Muscle layer of colon (tissue), 2 donors: ENCODE results near the gene MYL5.

Experiments used
- H3K27ac ChIP-seq: one replicate; pipeline ENCODE4 v1.7.0; 2013; ENCODE audit warnings: low read depth, mild to moderate bottlenecking, low read length, moderate library complexity
- H3K27me3 ChIP-seq, 2 donors: one replicate each; pipeline ENCODE4 v1.7.0; 2013; ENCODE audit warnings: low read length in 2 of 2, mild to moderate bottlenecking in 2 of 2; ENCODE audit not compliant: insufficient read depth in 2 of 2, control insufficient read depth in 1 of 2
- H3K36me3 ChIP-seq: one replicate; pipeline ENCODE4 v1.7.0; 2013; ENCODE audit warnings: mild to moderate bottlenecking, low read length; ENCODE audit not compliant: insufficient read depth
- H3K4me1 ChIP-seq: one replicate; pipeline ENCODE4 v1.7.0; 2013; ENCODE audit warnings: mild to moderate bottlenecking, low read length; ENCODE audit not compliant: insufficient read depth
- H3K4me3 ChIP-seq, 2 donors: one replicate each; pipeline ENCODE4 v1.7.0; 2013; ENCODE audit warnings: low read length in 2 of 2, low read depth in 1 of 2, mild to moderate bottlenecking in 1 of 2, moderate library complexity in 1 of 2
- H3K9ac ChIP-seq: one replicate; pipeline ENCODE4 v1.7.0; 2013; ENCODE audit warnings: low read length
- H3K9me3 ChIP-seq: one replicate; pipeline ENCODE4 v1.7.0; 2013; ENCODE audit warnings: mild to moderate bottlenecking, low read length
- donor health status: abdominal sarcoma.
- donor health status: Adenocarcinoma of cecum.

The MYL5 gene

DNA sequence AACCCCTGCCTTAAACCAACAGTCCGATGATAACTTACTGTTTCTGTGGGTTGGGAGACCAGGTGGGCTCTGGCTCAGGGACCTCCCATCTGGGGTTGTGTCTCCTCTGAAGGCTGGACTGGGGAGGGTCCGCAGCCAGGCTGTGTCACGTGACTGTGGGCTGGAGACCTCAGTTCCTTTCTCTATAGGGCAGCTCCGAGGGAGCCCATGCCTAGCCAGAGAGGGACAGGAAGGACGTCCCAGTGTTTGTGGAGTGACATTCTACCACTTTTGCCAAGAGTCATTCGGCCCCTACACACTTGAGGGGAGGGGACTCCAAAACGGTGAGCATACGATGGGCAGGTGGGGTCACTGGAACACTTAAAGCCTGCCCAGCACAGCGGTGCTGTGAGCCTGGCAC lies 35.8 kb downstream of the MYL5 start:
- no peaks in the 10 kb centered on the region for H3K9me3 ChIP-seq
- no peak overlapping the region for H3K9ac ChIP-seq
- H3K4me1 ChIP-seq = peaks cover 21% of the 10 kb centered on the region
- peaks cover 4% of the 10 kb centered on the region for H3K36me3 ChIP-seq
- H3K4me3 ChIP-seq = no peak overlapping the region
- no peak overlapping the region for H3K27ac ChIP-seq
- H3K27me3 ChIP-seq = no peaks in the 10 kb centered on the region

DNA sequence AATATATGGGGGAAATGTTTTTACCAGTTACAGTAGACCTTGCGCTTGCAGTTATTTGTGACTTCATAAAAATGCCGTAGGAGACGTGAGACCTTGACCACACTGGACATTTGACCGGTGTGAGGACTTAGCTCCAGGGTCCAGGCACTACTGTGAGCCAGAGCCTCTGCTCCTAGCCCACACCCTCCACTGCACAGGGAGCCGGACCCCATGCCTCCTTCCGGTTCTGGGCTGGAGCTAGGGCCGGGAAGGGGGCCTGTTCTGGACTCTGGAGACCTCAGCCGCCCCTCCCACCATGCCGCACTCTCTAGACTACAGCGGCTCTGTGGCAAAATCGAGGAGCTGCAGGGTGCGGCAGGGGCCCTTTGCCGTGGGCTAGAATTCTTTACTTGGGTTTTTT lies 36.6 kb downstream of the MYL5 start:
- Histone ChIP-seq H3K9me3 (no peaks in the 10 kb centered on the region), H3K27ac (no peak overlapping the region), H3K27me3 (no peaks in the 10 kb centered on the region), H3K4me3 (no peak overlapping the region), H3K36me3 (peaks cover 4% of the 10 kb centered on the region), H3K9ac (no peak overlapping the region), H3K4me1 (peaks cover 18% of the 10 kb centered on the region)

DNA sequence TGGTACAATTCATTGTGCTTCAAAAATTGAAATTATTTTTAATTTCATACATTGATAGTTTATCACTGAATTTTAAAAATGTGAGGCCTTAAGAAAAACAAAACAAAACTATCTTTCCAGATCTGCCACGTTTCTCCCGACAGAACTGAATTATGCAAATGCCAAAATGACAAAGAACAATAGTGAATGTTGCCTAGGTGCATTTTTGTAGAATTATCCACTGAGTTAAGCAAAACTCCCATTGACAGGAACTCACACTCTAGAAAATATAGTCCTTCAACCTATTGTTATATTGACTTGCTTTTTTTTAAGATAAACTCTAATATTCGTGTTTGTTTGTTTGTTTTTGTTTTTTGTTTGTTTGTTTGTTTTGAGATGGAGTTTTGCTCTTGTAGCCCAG lies 37.8 kb downstream of the MYL5 start:
- Histone ChIP-seq H3K27me3 (no peaks in the 10 kb centered on the region), H3K9me3 (no peaks in the 10 kb centered on the region), H3K4me1 (peaks cover 14% of the 10 kb centered on the region), H3K27ac (no peak overlapping the region), H3K4me3 (no peak overlapping the region), H3K9ac (no peak overlapping the region), H3K36me3 (peaks cover 4% of the 10 kb centered on the region)

DNA sequence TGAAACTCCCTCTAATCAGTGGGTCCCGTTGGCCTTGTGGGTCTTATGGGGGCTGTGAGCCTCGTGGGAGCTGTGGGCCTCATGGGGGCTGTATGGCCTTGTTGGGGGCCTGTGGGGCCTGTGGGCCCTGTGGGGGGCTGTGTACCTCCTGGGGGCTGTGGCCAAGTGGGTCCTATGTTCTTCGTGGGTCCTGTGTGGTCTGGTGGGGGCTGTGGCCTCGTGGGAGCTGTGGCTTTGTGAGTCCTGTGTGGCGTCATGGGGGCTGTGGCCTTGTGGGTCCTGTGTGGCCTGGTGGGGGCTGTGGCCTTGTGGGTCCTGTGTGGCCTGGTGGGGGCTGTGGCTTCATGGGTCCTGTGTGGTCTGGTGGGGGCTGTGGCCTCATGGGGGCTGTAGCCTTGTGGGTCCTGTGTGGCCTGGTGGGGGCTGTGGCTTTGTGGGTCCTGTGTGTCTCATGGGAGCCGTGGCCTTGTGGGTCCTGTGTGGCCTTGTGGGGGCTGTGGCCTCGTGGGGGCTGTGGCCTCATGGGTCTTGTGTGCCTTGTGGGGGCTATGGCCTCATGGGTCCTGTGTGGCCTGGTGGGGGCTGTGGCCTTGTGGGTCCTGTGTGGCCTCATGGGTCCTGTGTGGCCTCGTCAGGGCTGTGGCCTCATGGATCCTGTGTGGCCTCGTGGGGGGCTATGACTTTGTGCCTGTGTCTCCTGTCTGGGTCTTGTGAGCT lies 38.7 kb downstream of the MYL5 start:
- H3K4me1 ChIP-seq = peaks cover 8% of the 10 kb centered on the region
- no peak overlapping the region for H3K9ac ChIP-seq
- no peaks in the 10 kb centered on the region for H3K27me3 ChIP-seq
- no peak overlapping the region for H3K4me3 ChIP-seq
- peaks cover 4% of the 10 kb centered on the region for H3K36me3 ChIP-seq
- H3K27ac ChIP-seq = no peak overlapping the region
- H3K9me3 ChIP-seq = no peaks in the 10 kb centered on the region

DNA sequence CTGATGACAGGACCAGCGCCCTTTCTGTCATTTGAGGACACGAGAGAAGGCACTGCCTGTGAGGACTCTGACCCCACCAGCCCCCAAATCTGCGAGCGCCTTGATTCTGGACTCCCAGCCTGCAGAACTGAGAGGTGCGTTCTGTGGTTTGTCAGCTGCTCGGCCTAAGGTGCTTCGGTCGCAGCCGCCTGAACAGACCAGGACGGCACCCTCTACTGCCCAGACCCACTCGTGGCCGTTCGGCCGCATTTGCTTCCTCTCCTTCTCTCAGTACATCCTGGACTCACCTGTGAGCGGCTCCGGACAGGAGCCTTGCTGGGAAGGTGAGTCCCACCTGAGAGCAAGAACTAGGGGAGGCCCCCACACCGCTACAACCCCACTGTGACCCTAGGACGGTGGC lies 39.7 kb downstream of the MYL5 start:
- Histone ChIP-seq H3K27me3 (no peaks in the 10 kb centered on the region), H3K9me3 (no peaks in the 10 kb centered on the region), H3K4me1 (no peaks in the 10 kb centered on the region), H3K27ac (no peak overlapping the region), H3K9ac (no peak overlapping the region), H3K36me3 (peaks cover 4% of the 10 kb centered on the region), H3K4me3 (no peak overlapping the region)

DNA sequence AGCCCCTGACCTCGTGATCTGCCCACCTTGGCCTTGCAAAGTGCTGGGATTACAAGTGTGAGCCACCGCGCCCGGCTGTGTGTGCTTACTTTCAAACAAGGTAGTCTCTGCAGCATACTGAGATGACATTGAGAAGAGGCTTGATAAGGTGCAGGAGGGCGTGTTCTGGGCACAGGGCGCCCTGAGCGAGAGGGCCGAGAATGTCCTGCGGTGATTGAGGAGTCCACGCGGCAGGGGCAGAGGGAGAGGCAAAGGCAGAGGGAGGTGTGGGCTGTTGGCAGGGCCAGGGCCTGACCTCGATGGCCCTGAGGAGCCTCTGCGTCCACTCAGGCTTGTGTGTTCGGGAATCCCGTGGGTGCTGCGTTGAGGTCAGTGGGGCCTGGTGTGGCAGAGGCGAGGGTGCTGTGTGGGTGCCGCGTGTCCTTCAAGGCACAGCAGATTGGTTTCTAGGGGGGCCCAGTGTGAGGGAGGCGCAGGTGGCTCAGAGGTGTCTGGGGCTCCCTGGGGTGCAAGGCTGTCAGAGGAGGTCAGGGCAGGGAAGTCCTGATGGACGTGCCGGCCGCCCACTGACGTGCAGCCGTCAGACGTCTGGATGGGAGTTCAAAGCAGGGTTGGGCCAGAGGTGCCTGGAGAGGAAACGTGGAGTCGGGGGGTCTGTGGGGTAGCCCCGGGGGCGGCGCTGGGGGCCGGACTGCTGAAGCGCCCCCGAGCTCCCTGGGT lies 43.4 kb downstream of the MYL5 start:
- Histone ChIP-seq H3K27me3 (no peaks in the 10 kb centered on the region), H3K36me3 (peaks cover 4% of the 10 kb centered on the region), H3K4me1 (peaks cover 6% of the 10 kb centered on the region), H3K27ac (no peak overlapping the region), H3K9ac (no peak overlapping the region), H3K4me3 (no peak overlapping the region), H3K9me3 (no peaks in the 10 kb centered on the region)

DNA sequence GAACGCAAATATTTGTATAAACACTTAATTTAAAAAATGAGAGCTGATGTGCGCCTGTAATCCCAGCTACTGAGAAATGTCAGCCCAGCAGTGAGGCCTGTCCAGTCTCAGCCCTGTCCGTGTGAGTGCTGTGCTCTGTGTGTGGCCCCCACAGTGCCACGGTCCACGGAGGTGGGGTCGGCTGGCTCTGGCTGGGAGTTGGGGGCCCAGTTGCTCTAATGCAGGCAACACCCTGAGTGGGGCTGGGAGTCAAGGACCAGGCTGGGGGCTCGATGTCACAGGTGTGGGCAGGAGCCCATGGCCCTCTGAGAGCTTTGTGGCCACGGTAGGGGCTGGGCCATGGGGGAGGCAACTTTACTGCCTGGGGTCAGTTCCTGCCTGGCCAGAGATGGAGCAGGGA lies 44.1 kb downstream of the MYL5 start:
- H3K4me1 ChIP-seq = peaks cover 6% of the 10 kb centered on the region
- H3K36me3 ChIP-seq = peaks cover 4% of the 10 kb centered on the region
- H3K27me3 ChIP-seq = no peaks in the 10 kb centered on the region
- no peak overlapping the region for H3K27ac ChIP-seq
- H3K9ac ChIP-seq = no peak overlapping the region
- H3K4me3 ChIP-seq = no peak overlapping the region
- no peaks in the 10 kb centered on the region for H3K9me3 ChIP-seq

DNA sequence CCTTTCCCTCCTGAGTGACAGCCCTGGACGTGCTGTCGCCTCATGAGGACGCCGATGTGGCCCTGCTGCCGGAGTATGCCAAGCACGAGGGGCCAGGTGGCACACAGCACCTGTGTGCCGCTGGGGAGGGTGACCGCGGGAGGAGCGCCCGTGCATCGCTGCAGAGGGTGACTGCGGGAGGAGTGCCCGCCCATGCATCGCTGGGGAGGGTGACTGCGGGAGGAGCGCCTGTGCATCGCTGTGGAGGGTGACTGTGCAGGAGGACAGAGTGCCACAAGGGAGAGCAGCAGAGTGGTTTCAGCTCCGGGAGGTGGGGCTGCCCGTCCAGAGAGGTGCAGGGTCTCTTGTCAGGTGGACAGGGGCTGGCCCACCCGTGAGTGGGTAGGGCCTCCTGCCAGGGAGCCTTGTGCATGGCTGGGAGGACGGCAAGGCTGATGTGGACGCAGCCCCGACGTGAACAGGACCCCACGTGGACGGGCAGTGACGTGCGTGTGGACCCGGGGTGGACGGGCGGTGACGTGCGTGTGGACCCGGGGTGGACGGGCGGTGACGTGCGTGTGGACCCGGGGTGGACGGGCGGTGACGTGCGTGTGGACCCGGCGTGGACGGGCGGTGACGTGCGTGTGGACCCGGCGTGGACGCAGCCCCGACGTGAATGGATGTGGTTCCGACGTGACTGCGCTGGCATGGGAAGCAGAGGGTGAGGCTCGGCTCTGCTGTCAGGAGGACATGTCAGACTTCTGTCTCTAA lies 45.9 kb downstream of the MYL5 start:
- peaks cover 6% of the 10 kb centered on the region for H3K4me1 ChIP-seq
- H3K4me3 ChIP-seq = no peak overlapping the region
- no peaks in the 10 kb centered on the region for H3K27me3 ChIP-seq
- no peak overlapping the region for H3K9ac ChIP-seq
- H3K27ac ChIP-seq = no peak overlapping the region
- H3K36me3 ChIP-seq = no peaks in the 10 kb centered on the region
- H3K9me3 ChIP-seq = no peaks in the 10 kb centered on the region

DNA sequence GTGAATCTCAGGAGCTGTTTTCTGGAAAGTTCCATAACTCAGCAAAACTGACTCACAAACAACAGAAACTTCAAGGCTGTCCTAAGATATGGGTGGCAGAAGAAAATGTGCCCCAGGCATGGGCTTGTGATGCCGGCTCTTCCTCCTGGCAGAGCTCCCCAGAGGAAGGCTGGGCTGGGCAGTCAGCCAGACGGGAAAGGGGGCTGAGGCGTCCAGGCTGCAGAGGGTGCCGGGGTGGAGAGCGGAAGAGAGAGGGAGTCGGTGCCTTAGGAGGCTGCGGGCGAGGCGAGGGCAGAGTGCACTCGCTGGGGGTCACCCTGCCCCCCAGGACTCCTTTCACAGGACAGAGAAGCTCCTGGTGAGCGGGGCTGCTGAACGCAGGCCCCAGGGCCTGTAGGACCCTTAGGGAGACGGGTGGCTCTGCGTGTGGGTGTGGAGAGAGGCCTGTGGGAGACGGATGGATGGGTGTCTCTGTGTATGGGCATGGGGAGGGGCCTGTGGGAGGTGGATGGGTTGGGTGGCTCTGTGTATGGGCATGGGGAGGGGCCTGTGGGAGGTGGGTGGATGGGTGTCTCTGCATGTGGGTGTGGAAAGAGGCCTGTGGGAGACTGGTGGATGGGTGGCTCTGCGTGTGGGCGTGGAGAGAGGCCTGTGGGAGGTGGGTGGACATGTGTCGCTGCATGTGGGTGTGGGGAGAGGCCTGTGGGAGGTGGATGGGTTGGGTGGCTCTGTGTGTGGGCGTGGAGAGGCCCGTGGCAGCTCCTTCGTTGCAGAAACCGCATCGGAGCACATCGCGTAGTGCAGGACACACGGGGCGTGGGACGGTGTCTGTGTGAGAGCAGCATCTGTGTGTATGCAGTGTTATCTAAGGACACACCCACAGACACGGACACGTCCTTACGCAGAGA lies 47.2 kb downstream of the MYL5 start:
- H3K27ac ChIP-seq = no peak overlapping the region

DNA sequence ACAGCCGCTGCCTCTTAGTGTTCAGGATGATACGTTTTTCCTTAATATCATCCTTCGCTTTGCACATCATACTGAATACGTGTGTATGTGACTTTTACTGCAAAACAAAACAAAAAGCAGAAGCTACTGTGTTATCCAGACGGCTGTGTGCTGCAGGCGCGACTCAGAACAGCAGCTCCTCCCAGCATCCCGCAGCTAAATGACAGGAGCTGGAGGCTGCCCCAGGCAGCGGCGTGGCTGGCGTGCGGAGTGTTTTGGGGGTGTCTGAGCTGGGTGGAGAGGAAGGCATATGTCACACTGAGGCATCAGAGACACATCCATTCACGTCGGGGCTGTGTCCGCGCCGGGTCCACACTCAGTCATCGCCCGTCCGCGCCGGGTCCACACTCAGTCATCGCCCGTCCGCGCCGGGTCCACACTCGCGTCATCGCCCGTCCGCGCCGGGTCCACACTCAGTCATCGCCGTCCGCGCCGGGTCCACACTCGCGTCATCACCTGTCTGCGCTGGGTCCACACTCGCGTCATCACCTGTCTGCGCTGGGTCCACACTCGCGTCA lies 47.9 kb downstream of the MYL5 start:
- Histone ChIP-seq H3K27ac (no peak overlapping the region), H3K27me3 (no peaks in the 10 kb centered on the region), H3K9me3 (no peaks in the 10 kb centered on the region), H3K9ac (no peak overlapping the region), H3K36me3 (no peaks in the 10 kb centered on the region), H3K4me1 (peaks cover 12% of the 10 kb centered on the region), H3K4me3 (no peak overlapping the region)

More for the DNA sequence above, 47.2 kb downstream of the MYL5 start:
- no peak overlapping the region for H3K4me3 ChIP-seq
- no peaks in the 10 kb centered on the region for H3K9me3 ChIP-seq
- no peak overlapping the region for H3K9ac ChIP-seq
- H3K27me3 ChIP-seq = no peaks in the 10 kb centered on the region
- no peaks in the 10 kb centered on the region for H3K36me3 ChIP-seq
- peaks cover 8% of the 10 kb centered on the region for H3K4me1 ChIP-seq
